ENCODE measurements around the gene PCDHA7. TPM values are rescaled to one million over a fixed set of nuclear protein-coding genes. Genes with fewer than 3 reads are reported as not detected.

PCDHA7 gene
- total RNA-seq, 1 donor from 2014 or later, result 0.87 TPM

Other genes starting within 250 kb of the PCDHA7 start
- 0.11 and 0.25 TPM in 2 replicates for gene CD14, start 201.1 kb upstream of the PCDHA7 start, total RNA-seq
- 9.8 and 12.1 TPM in 2 replicates for gene TMCO6, start 194.8 kb upstream of the PCDHA7 start, total RNA-seq
- gene NDUFA2, start 186.6 kb upstream of the PCDHA7 start, total RNA-seq, result 22.8 and 31.7 TPM in 2 replicates
- gene IK, start 186.4 kb upstream of the PCDHA7 start, total RNA-seq, result 101 and 140 TPM in 2 replicates
- 29.4 and 37.5 TPM in 2 replicates for gene WDR55, start 169.4 kb upstream of the PCDHA7 start, total RNA-seq
- gene DND1, start 160.7 kb upstream of the PCDHA7 start, total RNA-seq, result 0.12 and 0.33 TPM in 2 replicates
- gene HARS1, start 142.9 kb upstream of the PCDHA7 start, total RNA-seq, result 70.7 and 107 TPM in 2 replicates
- gene HARS2, start 142.8 kb upstream of the PCDHA7 start, total RNA-seq, result 38.0 and 38.8 TPM in 2 replicates
- gene ZMAT2, start 133.8 kb upstream of the PCDHA7 start, total RNA-seq, result 60.6 and 61.1 TPM in 2 replicates
- gene PCDHA1, start 48.1 kb upstream of the PCDHA7 start, total RNA-seq, result under 0.01 TPM in 2 replicates
- gene PCDHA2, start 39.4 kb upstream of the PCDHA7 start, total RNA-seq, result under 0.01 and 0.11 TPM in 2 replicates
- gene PCDHA3, start 33.2 kb upstream of the PCDHA7 start, total RNA-seq, result under 0.01 and 0.25 TPM in 2 replicates
- gene PCDHA4, start 27.2 kb upstream of the PCDHA7 start, total RNA-seq, result 0.11 and 0.62 TPM in 2 replicates
- gene PCDHA5, start 12.7 kb upstream of the PCDHA7 start, total RNA-seq, result 0.11 and 0.12 TPM in 2 replicates
- 0.77 and 1.4 TPM in 2 replicates for gene PCDHA6, start 6.3 kb upstream of the PCDHA7 start, total RNA-seq
- gene PCDHA8, start 6.9 kb downstream of the PCDHA7 start, total RNA-seq, result 0.11 and 0.12 TPM in 2 replicates
- gene PCDHA9, start 14.1 kb downstream of the PCDHA7 start, total RNA-seq, result 0.11 and 0.12 TPM in 2 replicates
- gene PCDHA10, start 21.6 kb downstream of the PCDHA7 start, total RNA-seq, result 0.33 and 0.37 TPM in 2 replicates
- 0.22 and 0.50 TPM in 2 replicates for gene PCDHA11, start 34.7 kb downstream of the PCDHA7 start, total RNA-seq
- 0.11 and 0.12 TPM in 2 replicates for gene PCDHA12, start 41.0 kb downstream of the PCDHA7 start, total RNA-seq
- gene PCDHA13, start 47.9 kb downstream of the PCDHA7 start, total RNA-seq, result under 0.01 and 0.25 TPM in 2 replicates
- gene PCDHAC1, start 92.0 kb downstream of the PCDHA7 start, total RNA-seq, result 0.11 and 0.25 TPM in 2 replicates
- gene PCDHAC2, start 132.2 kb downstream of the PCDHA7 start, total RNA-seq, result 0.55 and 1.9 TPM in 2 replicates
- not detected in 2 replicates for gene PCDHB1, start 217.1 kb downstream of the PCDHA7 start, total RNA-seq